GM23248 (cell line): ENCODE results near the gene SLIT3.

ENCODE experiments used
- EZH2 ChIP-seq: fragments of 200-600 bp; sonication (generic); IDR thresholded peaks from 2 replicates; pipeline ENCODE4 v1.6.1; 2018; ENCODE audit warnings: antibody characterized with exemption, mild to moderate bottlenecking; ENCODE audit not compliant: insufficient read depth, poor library complexity, severe bottlenecking
- EZH2phosphoT487 ChIP-seq: fragments of 200-600 bp; sonication (generic); IDR thresholded peaks from 2 replicates; pipeline ENCODE4 v1.6.1; 2018; ENCODE audit warnings: antibody characterized with exemption, moderate library complexity, mild to moderate bottlenecking, low read depth; ENCODE audit not compliant: insufficient read depth

- TF ChIP-seq EZH2 (no peak), EZH2phosphoT487 (no peak)
Measured at GRCh38 chr5:169301986-169302385, 1.0 kb upstream of the SLIT3 start.
